H7 (cell line): ENCODE results near the gene MAGEA1. TPM values are rescaled to one million over a fixed set of nuclear protein-coding genes. Genes with fewer than 3 reads are reported as not detected.
"Not testable (repeated sequence)": the region's sequence is repeated elsewhere in the genome, so short reads cannot be mapped to it uniquely, and the experiment has no call there.

Experiments used
- DNase-seq: peaks from one replicate; pipeline ENCODE4 v3.0.0; 2012
- H3K27me3 ChIP-seq: 2 replicates; pipeline ENCODE4 v1.6.0; 2011; ENCODE audit warnings: mild to moderate bottlenecking, low read length; ENCODE audit not compliant: control insufficient read depth, insufficient read depth
- H3K36me3 ChIP-seq: replicated peaks from 2 replicates; pipeline ENCODE4 v1.5.1; 2011; ENCODE audit warnings: low read length; ENCODE audit not compliant: control insufficient read depth, insufficient read depth
- H3K4me3 ChIP-seq: 2 replicates; pipeline ENCODE4 v1.5.1; 2011; ENCODE audit warnings: low read depth, mild to moderate bottlenecking, control low read depth, low read length, moderate library complexity; ENCODE audit not compliant: insufficient read depth
- total RNA-seq: library from RNA; depleted of rRNA; stranded (reverse); fragments of >200 nt; shearing (Covaris generic); gene quantifications from 2 replicates; pipeline ENCODE4 v1.2.3, GENCODE V29; 2014; rRNA removed

The MAGEA1 gene, protein sequence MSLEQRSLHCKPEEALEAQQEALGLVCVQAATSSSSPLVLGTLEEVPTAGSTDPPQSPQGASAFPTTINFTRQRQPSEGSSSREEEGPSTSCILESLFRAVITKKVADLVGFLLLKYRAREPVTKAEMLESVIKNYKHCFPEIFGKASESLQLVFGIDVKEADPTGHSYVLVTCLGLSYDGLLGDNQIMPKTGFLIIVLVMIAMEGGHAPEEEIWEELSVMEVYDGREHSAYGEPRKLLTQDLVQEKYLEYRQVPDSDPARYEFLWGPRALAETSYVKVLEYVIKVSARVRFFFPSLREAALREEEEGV
- not detected in 2 replicates for total RNA-seq

DNA sequence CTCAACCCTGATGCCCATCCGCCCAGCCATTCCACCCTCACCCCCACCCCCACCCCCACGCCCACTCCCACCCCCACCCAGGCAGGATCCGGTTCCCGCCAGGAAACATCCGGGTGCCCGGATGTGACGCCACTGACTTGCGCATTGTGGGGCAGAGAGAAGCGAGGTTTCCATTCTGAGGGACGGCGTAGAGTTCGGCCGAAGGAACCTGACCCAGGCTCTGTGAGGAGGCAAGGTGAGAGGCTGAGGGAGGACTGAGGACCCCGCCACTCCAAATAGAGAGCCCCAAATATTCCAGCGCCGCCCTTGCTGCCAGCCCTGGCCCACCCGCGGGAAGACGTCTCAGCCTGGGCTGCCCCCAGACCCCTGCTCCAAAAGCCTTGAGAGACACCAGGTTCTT, at the start of gene MAGEA1:
Gene MAGEA1 (plus strand): TSS at position 154 of the 400 bp plus-strand sequence. CDS start 3,106 bp downstream, outside the sequence.
- H3K27me3 ChIP-seq, result no peaks in the 10 kb centered on the region
- no peaks in the 10 kb centered on the region for H3K36me3 ChIP-seq
- H3K4me3 ChIP-seq, result no peak within 1 kb of the TSS
- DNase-seq, result no peak

DNA sequence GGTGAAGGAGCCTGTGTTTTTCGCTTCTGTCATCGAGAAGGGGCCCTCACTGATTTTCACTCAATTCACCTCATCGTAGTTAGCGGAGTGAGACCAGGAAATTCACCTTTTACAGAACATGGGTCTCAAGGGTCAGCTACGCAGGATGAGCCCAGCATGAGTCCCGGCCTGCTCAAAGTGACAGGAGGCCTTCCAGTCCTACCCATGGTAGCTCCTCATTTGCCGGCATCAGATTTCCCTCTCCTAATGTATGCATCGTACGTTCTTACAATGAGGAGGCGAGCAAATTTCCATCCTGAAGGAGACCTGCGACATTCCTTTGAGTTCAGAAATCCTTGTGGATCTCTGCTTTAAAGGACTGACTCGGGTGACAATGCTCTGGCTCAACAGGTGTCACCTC, 46.2 kb upstream of the MAGEA1 start:
- DNase-seq, H3K27me3 ChIP-seq, H3K4me3 ChIP-seq, H3K36me3 ChIP-seq: not testable (repeated sequence)

DNA sequence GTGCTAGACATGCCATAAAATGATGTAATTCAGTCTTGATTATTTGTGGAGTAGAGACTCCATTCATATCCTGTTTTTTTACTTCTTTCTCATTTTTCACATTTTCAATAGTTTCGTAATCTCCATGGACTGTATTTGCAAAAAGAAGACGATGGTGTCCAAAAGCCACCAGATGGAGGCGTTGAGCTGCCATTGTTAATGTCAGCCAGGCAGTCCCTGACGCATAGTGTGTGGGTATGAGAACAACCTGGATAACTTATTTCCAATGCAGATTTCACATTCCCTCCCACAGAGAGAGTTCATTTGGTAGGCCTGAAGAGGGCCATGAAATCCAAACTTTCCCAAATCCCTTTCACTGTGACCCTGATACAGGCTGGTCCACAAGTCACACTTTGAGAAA, 40.0 kb upstream of the MAGEA1 start:
- H3K4me3 ChIP-seq, H3K36me3 ChIP-seq, H3K27me3 ChIP-seq, DNase-seq: not testable (repeated sequence)

DNA sequence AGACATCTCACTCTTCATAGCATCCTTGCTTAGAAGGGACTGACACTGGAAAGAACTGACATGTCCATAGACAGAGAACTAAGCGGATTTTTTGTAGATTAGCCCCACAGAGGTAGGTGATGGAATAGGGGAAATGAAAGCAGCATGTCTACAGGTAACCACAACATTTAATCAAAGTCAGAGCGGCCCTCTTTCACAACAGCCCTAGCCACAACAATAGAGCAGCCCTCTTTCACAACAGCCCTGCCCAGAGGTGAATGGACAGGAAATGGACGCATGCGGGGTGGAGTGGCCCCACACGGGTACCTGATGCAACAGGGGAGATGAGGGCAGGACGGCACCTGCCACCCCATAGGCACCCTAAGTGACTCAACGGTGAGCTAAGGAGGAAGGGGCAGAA, 32.8 kb upstream of the MAGEA1 start:
- not testable (repeated sequence) for DNase-seq, H3K27me3 ChIP-seq, H3K4me3 ChIP-seq, H3K36me3 ChIP-seq

DNA sequence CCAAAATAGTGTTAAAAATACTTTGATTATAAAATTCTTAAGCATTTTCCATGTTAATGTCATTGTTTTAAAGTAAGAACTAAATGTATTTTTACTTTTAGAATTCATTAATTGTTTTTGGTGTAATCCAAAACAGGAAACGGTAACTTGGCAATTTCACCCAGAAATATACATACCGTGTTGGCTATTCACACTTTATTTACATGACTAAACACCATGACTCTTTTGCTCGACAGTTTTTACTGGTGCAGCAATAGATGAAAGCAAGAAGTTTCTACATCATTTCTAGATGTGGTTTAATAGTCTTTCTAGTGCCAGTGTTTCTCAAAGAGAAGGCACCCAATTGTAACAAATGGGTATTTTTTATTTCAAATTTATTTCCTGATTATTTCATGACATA, 25.6 kb upstream of the MAGEA1 start:
- no peak for DNase-seq
- H3K36me3 ChIP-seq, result no peaks in the 10 kb centered on the region
- H3K27me3 ChIP-seq, result no peaks in the 10 kb centered on the region
- no peak overlapping the region for H3K4me3 ChIP-seq

DNA sequence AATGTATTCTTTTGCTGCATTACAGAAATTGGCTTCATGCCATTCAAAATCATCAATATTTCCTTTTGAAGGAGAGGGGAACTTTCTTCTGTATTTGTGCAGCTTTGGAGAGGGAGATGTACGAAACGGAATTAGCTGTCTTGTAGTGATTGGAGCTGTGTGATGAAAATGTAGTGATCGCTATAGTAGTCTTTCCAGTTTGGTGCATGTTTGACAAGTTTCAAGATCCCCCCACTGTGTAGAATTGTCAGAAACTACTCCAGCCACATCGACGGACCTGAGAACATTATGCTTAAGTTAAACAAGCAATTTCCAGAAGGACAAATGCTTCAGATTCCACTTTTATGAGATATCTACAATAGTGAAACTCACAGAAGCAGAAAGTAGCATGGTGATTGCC, 21.6 kb upstream of the MAGEA1 start:
- DNase-seq, result no peak
- H3K4me3 ChIP-seq, result no peak overlapping the region
- no peaks in the 10 kb centered on the region for H3K27me3 ChIP-seq
- no peaks in the 10 kb centered on the region for H3K36me3 ChIP-seq

DNA sequence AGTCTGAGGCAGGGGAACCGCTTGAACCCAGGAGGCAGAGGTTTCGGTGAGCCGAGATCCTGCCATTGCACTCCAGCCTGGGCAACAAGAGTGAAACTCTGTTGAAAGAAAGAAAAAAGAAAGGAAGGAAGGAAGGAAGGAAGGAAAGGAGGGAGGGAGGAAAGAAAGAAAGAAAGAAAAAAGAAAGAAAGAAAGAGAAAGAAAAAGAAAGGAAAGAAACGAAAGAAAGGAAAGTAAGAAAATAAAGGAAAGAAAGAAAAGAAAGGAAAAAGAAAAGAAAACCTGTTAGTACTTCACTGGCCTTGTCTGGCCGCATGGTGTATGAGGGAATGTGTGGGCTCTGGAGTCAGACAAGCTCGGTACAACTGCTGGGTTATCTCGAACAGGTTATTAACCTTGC, 20.8 kb upstream of the MAGEA1 start:
- Histone ChIP-seq H3K27me3 (no peaks in the 10 kb centered on the region), H3K36me3 (no peaks in the 10 kb centered on the region), H3K4me3 (no peak overlapping the region)
- no peak for DNase-seq

DNA sequence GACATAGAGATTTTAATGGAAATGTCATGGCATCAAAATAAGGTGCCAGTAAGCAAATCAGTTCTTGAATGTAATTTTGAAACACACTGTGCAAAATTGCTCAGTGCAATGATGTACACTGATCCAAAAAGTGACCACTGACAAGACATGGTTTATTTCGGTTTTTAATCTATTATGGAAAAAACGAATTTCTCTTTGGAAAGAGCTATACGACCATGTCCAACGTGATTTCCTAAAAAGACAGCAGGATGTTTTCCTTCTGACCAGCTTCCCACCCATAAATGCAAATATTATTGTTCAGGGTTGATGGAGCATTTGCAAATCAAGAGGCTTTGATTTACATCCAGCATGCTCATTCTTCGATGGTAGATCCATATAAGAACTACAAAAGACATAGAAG, 17.1 kb upstream of the MAGEA1 start:
- Histone ChIP-seq H3K36me3 (no peaks in the 10 kb centered on the region), H3K4me3 (no peak overlapping the region), H3K27me3 (no peaks in the 10 kb centered on the region)
- DNase-seq, result no peak

DNA sequence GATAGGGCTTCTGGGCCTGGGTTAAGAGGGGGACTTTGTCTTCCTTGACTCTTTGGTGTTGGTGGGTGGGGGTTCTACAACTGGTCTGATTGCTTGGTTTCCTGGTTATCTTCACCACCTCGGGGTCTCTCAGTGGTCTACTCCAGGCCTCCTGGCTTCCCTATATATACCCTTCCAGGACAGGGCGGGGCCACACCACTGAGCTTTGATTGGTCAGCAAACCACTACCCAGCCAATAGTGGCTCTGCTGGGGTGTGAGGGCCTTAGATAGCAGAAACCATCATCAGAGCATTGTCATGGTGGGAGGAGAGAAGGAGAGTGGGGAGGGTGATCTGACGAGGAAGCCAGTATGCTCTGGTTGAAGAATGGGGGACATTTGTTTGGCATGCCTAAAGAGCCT, 14.4 kb upstream of the MAGEA1 start:
- H3K4me3 ChIP-seq, result no peak overlapping the region
- no peaks in the 10 kb centered on the region for H3K27me3 ChIP-seq
- H3K36me3 ChIP-seq, result no peaks in the 10 kb centered on the region
- DNase-seq, result no peak

DNA sequence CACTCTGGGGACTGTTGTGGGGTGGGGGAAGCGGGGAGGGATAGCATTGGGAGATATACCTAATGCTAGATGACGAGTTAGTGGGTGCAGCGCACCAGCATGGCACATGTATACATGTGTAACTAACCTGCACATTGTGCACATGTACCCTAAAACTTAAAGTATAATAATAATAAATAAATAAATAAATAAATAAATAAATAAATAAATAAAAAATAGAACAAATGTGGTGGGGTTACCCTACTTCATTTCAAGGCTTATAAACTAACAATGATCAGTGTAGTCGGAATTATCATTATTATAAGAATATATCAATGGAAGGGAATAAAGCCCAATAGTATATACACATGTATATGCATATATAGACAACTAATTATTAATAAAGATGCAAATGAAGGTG, 10.7 kb upstream of the MAGEA1 start:
- not testable (repeated sequence) for DNase-seq, H3K27me3 ChIP-seq, H3K36me3 ChIP-seq, H3K4me3 ChIP-seq

DNA sequence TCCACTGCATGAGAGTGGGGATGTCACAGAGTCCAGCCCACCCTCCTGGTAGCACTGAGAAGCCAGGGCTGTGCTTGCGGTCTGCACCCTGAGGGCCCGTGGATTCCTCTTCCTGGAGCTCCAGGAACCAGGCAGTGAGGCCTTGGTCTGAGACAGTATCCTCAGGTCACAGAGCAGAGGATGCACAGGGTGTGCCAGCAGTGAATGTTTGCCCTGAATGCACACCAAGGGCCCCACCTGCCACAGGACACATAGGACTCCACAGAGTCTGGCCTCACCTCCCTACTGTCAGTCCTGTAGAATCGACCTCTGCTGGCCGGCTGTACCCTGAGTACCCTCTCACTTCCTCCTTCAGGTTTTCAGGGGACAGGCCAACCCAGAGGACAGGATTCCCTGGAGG, 2.7 kb downstream of the MAGEA1 start:
- Histone ChIP-seq H3K36me3 (no peaks in the 10 kb centered on the region), H3K4me3 (no peak overlapping the region), H3K27me3 (no peaks in the 10 kb centered on the region)
- DNase-seq, result no peak

DNA sequence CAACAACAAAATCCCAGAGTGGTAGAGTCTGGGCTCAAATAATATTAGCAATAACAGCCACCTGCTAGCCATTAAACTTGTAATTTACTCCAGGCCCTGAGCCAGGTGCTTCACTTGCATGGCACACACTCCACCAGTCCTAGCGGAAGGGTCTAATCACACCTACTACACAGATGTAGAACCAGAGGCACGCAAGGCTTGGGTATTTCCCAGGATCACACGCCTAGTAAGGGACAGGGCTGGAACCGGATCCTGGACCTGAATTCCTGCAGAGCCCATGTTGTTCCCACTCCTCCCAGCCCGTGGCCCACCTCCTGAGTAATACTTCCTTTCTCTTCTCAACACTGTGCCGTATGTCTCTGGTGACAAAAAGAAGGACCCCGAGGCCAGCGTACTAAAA, 5.7 kb downstream of the MAGEA1 start:
- Histone ChIP-seq H3K4me3 (no peak overlapping the region), H3K27me3 (no peaks in the 10 kb centered on the region), H3K36me3 (no peaks in the 10 kb centered on the region)
- no peak for DNase-seq

DNA sequence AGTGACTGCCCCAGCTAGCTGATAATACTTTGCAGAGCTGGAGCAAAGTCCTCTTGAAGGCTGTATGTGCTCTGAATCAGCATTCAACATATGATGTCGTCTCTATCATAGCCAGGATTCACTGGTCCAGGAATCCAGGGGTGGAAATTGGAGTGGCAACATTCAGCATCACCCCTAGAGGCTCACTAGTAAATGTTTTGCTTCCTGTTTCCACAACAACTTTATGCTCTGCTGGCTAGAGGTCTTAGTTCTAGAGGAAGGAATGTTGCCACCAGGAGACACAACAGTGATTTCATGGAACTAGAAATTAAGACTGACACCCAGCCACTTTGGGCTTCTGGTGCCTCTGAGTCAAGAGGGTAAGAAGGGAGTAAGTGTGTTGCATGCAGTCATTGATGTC, 11.3 kb downstream of the MAGEA1 start:
- DNase-seq, result no peak
- no peak overlapping the region for H3K4me3 ChIP-seq
- H3K36me3 ChIP-seq, result no peaks in the 10 kb centered on the region
- H3K27me3 ChIP-seq, result no peaks in the 10 kb centered on the region

DNA sequence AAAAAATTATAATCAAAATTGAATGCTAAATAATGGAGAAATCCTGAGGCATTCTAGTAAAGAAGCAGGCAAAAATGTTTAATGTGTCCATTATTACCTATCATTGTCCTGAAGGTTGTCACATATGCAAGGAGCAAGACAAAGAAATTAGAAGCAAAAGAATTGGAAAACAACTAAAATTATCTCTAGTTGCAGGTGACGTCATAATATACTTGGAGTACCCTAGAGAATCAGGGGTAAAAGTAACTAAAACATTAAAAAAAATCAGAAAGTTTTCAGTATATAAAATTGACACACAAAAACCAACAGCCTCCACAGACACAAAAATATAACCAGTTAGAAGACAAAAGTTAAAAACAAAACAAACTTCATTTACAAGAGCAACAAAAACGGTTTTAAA, 21.4 kb downstream of the MAGEA1 start:
- DNase-seq, result no peak
- Histone ChIP-seq H3K27me3 (no peaks in the 10 kb centered on the region), H3K36me3 (no peaks in the 10 kb centered on the region), H3K4me3 (no peak overlapping the region)

DNA sequence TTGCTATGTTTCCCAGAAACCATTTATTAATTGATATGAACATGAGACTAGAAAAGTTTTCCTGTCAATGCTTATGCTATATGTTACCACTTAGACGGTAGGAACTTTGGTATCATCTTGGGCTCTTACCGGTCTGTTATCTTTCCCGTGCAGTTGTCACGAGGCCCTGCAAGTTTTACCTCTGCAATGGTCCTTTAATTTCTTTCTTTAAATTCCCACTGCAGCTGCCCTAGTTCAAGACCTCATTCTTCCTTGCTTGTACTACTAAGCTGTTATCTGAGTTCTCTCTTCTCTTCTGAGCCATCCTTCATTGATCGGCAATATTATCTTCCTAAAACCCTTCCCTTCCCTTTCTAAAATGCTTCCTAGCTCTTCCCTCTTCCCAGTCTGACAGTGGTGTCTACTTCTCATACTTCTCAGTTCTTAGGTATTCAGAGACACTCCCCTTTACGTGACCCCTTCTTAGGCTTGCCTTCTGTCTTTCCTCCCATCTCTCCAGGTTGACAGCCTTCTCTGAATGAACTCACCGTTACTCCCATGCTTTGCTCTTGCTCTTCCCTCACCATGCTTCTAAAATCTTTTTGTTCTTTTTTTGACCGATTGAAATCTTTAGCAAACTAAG, 27.5 kb downstream of the MAGEA1 start:
- Histone ChIP-seq H3K27me3 (no peaks in the 10 kb centered on the region), H3K4me3 (no peak overlapping the region), H3K36me3 (no peaks in the 10 kb centered on the region)
- DNase-seq, result no peak
